Stimulated activated CD4-positive, alpha-beta T cell treated with anti-CD3 and anti-CD28 coated beads, TNF-alpha, amount 100 ng/mL, for 4 hours (primary cell): ENCODE results near the gene CCDC40.
A peak's percentile ranks its signal among the peaks of the same experiment; 100 is the strongest.

ENCODE experiments used
- DNase-seq, 3 experiments: peaks; one replicate each; pipeline ENCODE4 v3.0.0-alpha.2; 2020; ENCODE audit warnings: low read depth in 3 of 3

The CCDC40 gene

DNA sequence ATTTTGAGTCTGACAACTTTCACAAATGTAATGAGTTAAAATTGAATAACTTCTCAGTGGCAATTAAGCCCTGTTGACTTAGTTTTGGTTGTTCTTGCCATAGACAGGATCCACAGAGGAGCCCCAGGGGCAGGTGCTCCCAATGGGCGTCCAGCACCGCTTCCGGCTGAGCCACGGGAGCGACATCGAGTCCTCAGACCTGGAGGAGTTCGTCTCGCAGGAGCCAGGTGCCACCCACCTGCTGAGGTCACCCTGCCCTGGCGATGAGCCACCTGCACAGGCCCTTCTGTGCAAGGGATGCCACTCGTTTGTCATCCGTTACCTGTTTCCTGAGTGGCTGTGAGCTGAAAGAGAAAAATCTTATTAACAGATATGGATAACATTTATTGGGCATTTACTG is 10.7 kb downstream of the CCDC40 start:
- no peak for DNase-seq

DNA sequence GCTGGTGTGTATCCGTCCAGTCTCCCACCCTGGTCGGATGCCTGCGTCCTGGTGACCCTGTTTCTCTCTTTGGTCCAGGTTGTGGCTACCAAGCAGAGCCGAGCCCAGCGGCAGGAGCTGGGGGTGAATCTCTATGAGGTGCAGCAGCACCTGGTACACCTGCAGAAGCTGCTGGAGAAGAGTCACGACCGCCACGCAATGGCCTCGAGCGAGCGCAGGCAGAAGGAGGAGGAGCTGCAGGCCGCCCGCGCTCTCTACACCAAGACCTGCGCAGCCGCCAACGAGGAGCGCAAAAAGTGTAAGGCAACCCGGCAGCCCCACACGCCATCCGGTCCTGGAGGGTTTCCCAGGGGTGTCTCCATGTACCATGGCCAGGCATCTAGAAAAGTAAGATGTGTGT is 13.5 kb downstream of the CCDC40 start:
- DNase-seq: no peak

DNA sequence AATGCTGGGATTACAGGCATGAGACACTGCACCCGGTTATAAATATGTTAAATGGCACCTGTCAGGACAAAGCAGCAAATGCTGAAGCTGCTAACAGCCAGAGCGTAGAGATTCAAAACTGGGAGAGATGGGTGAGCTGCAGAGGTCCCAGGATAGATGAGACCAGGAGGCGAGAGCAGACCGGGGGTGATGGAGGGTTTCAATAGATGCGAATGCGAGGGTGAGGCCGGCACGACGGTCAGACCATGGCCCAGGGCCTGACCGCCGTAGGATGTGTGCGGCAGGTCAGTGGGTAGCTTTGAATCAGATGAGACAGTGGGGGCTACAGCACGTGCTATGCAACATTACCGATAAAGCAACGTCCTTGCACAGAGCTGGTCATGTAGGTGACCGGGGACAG is 14.3 kb downstream of the CCDC40 start:
- DNase-seq: no peak

DNA sequence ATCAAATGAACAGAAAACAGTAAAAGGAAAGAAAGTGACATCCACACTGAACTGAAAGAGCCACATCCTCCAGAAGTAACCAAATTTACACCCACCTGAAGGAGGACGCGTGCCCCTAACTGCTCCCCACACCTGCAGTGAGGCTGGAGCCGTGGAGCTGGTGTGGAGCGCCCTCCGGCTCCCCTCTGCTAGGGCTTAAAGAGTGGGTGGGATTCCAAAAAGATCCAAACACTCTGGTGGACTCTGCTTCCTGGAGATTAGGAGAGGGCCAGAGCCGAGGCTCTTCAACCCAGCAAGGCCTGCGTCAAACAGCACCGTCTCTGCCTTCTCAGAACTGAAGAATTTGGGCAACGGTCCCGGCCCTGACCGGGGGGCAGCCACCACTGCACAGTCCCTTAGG is 15.2 kb downstream of the CCDC40 start:
- no peak for DNase-seq

DNA sequence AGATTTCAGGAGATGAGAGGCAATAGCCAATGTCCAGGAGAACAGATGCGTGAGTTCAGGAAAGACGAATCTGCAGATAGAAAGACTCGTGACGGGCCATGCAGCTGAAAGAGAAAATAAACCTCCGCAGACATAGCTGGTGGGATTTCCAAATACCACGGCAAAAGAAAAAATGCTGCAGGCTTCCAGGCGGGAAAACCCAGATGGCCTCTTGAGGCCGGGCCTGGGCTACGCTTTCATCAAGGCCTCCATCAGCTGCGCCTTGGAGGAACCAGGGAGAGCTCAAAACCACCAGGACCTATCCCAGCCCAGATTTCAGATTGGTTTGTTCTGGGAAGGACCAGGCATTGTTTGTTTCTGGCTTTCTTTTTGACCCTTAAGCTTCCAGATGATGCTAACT is 16.7 kb downstream of the CCDC40 start:
- DNase-seq: no peak

DNA sequence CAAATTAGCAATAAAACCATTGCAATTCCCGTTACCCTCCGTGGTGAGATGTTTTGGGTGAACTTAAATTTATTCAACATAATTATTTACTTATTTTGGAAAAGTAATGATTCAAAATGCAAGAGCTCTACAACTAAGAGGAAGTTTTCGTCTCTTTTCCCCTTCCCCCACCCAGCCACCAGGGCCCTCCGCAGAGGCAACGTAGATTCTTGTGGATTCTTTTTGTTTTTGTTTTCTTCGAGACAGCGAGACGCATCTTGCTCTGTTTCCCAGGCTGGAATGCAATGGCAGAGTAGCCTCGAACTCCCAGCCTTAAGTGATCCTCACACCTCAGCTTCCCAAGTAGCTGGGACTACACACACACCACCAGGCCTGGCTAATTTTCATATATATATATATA is 19.2 kb downstream of the CCDC40 start:
- no peak for DNase-seq

DNA sequence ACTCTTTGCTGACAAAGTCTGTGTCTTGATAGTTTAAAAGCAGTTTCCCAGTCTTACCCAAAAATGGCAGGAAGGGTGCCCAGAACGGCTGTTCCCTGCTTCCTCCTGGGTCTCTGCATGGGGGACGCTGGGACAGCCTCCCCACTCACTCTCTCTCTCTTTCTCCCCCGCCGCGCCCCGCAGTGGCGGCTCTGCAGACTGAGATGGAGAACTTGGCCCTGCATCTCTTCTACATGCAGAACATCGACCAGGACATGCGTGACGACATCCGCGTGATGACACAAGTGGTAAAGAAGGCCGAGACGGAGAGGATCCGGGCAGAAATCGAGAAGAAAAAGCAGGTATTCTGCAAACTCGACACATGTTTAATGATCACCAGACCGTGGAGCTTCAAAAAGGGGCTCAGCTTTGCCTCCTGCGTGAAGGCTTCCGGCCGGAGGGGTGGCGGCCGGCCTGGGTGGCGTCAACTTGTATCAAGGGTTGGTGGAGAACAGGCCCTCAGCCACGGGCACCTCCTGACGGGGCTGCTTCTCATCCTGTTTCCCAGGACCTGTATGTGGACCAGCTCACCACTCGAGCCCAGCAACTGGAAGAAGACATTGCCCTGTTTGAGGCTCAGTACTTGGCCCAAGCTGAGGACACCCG is 22.0 kb downstream of the CCDC40 start:
- DNase-seq: no peak

DNA sequence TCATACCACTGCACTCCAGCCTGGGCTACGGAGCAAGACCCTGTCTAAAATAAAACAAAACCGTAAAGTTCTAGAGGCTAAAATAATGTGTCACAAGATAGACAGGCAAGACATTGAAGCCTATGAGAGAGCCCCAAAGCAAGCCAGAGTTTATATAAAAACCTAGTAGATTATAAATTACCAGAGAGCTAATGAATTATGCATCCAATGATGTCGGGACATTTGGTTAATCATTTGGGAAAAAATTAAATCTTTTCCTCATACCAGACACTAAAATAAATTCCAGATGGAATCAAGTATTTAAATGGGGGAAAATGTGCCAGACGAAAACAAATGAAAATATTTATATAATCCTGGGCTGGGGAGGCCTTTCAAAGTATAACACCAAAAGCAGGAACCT is 24.2 kb downstream of the CCDC40 start:
- no peak for DNase-seq

DNA sequence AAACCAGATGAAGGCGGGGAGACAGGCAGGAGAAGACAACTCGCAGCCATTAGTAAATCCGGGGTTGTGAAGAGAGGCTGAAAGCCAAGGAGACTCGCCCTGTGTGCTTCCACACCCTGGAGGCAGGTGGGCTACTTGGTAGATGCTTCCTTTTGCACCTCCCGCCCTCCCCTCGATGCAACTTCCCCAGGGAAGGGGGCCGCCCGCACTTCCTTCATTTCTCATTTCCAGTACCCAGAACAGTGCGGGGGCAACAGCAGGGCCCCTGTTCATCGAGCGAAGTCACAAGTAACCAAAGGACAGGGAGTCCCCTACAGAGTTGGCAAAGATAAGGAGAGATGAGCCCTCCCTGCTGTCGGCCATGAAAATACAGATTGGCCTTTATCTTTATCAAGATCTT is 25.0 kb downstream of the CCDC40 start:
- DNase-seq: no peak

DNA sequence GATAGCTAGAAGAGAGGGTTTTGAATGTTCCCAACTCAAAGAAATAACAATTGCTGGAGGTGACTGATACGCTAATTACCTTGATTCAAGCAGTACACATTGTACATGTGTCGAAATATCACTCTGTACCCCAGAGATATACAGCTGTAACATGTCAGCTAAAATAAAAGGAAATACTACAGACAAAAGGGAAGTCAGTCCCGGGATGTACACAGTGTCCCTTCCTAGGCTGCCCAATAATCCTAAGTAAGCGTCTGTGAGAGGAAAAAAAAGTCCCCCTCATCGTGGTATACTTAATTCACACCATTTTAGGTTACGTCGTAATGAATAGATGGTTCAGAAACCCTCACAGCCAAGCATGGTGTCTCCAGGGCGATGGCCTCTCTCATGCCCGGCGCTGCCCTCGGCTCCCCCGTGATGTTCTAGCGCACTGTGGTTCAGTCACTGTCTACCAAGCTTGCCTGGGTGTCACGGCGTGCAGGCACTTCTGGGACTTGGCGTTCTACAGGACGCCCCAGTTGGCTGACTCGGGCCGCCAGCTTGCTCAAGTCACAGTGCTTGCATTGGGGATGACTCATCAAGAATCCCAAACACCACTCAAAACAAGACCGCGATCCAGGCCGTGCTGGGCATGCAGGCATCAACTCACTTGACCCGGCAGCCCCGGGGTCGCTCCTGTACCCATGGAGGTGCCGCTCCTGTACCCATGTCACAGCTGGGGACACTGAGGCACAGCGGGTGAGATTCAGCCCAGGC is 27.6 kb downstream of the CCDC40 start:
- DNase-seq: no peak

DNA sequence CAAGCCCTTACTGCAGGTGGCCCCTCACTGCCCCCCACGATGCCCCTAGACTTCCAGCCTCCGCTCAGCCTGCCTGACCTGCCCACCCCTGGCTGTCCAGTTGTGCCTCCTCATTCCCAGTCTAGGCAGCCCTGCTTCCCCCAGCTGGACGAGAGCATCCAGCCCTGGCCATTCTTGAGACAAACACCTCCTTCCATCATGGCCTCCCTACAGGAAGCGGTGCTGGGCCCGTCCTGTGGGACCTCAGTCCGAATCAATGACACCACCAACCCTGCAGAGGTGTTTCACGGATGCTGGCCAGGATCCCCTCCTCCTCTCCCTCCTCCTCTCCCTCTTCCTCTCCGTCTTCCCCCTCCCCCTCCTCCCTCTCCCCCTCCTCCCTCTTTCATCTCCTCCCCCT is 28.3 kb downstream of the CCDC40 start:
- DNase-seq: no peak

DNA sequence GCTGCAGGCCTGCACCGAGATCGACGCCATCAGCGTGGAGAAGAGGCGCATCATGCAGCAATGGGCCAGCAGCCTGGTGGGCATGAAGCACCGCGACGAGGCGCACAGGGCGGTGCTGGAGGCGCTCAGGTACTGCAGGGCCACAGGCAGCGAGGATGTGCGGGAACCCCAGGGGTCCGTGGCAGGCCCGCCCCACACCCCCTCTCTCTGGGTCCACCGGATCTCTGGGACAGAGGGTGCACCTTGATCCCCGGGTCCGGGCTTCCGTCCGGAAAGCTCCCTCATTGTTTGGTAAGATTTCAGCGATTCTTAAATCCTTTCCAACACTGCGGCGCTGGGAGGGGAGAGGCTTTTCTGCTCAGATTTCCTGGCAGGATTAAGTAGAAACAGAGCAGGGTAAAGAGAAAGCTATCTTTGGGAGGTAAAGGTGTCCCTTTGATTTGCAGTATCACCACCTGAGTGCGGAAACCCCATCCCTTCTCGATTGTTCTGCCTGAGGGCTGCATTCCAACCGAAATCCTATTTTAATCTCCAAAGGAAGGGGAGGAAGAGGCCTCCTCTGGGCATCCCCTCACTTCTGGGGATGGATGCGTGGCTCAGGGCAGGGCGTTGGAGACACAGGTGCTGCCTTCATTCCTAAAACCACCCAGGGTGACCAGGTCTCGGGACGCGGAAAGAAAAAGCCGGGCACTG is 29.2 kb downstream of the CCDC40 start:
- no peak for DNase-seq

DNA sequence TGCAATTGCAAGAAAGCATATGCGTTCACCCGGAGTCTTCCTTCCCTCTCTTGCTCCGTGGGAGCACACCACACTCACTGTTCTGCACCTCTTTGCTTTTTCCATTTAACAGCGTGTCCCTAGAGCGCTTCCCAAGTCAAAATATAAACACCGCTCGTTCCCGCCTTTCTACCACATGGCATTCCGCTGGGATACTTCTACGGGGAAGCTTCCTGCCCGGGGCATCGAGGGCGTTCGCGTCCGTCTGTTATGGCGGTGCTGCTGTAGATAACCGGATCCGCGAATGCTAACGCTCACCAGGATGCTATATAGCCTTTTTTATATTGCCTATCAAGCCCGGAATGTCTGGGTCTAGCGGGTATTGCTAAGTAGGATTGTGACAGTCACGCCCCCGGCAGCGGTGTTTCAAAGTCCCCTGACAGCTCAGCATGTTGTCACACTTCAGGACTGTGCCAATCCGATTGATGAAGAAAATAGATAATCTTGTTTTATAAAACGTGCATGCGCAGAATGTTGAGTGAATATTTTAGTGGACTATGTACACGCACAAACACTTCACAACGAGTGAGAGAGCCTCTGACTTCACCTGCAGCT is 31.0 kb downstream of the CCDC40 start:
- DNase-seq: no peak

DNA sequence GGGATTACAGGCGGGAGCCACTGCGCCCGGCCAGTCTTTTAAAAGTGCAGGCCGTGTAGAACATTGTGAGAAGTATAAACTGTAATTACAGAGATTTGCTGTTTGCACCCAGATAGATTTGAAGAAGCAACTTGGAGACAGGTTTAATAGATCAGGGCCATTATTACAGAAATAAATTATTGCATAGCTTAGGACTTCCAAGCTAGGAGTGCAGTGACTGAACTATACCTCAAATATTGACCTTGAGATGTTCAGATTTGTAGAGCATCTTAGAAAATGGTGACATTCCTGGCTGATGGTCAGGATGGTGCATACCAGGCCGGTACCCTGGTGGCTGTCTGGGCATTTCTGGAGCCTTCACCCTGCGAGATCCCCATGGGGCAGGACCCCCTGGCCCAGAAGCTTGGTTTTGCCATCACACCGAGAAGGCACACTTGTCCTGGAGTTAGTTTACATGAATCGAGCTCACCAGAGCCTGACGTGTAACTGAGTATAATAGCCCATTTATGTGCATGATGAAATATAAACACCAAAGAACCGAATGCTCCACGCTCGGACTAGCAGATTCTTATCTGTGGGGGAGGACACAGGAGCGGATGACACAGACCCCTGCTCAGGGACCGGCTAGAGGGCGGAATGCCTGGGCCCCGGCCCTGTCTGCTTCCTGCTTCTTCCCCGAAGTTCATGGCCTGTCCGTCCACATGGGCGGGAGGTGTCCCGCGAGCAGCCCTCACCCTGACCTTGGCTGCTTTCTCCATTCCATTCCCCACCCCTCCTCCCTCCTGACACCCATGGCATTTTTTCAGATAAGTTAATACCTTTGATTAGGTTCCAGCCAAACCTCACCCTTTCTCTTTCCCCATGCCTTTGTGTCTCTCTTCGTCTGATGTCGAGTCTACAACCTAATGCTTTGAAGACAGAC is 32.1 kb downstream of the CCDC40 start:
- no peak for DNase-seq

DNA sequence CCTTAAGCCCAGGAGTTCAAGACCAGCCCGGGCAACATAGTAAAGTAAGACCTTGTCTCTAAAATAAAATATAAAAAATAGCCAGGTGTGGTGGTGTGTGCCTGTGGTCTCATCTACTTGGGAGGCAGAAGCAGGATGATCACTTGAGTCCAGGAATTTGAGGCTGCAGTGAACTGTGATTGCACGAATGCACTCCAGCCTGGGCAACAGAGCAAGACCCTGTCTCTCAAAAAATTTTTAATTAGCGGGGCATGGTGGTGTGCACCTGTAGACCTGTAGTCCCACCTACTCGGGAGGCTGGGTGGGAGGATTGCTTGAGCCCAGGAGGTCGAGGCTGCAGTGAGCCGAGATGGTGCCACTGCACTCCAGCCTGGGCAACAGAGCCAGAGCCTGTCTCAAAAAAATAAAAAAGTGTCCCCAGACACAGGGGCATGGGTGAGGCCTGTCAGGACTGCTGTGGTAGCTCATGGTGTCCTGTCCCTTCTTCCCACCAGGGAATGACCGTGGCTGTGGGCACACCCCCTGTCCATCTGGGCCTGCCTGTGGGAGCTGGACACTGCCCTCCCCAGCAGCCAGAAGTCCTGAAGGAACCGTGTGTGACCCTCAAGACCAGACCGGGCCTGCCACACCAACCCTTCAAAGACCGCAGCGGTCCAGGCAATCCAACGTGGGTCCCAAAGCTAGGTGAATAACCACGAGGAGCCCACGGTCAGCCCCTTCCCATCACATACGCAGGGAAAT is 34.1 kb downstream of the CCDC40 start:
- no peak for DNase-seq

DNA sequence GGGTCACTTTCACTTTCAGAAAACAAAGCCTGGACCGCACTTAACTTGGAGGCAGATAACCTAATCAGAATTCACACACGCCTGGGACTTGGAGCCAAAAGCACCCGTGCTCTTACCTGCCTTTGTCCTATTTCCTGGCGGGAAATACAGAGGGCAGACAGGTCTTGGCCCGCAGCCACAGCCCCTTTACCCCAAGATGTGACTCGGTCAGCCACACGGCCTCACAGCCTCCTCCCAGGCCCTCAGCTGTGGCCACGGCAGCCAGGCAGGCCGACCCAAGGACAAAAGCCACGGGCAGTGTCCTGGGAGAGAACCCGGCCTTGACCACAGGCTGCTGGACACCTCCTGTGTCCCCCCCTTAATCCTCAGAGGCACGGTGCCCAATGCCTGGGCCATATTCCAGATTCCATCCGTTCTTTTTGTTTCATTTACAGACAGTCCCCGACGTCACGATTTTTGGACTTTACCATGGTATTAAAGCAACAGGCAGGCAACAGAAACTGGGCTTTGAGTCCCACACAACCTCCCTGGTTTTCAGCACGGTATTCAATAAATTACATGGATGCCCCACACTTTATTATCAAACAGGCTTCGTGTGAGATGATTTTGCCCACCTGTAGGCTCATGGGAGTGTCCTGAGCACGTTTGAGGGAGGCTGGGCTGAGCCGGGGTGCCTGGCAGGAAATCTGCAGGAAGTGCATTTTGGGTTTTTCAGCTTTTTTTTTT is 34.8 kb downstream of the CCDC40 start:
- DNase-seq: no peak

DNA sequence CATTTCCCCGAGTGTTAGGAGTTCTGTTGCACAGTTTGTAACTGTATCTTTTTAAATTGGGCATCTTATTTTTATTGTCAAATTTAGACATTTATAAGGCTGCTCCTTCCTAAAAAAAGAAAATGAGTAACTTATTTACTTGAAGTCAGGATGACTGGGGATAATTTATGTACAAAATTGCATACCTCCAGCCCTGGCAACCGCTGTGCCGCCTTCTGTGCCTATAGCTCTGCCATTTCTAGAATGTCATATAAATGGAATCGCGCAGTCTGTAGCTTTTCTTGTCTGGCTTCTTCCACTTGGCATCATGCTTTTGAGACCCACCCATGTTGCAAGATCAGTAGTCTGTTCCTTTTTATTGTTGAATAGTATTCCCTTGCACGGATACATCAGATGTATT is 36.0 kb downstream of the CCDC40 start:
- DNase-seq: no peak

DNA sequence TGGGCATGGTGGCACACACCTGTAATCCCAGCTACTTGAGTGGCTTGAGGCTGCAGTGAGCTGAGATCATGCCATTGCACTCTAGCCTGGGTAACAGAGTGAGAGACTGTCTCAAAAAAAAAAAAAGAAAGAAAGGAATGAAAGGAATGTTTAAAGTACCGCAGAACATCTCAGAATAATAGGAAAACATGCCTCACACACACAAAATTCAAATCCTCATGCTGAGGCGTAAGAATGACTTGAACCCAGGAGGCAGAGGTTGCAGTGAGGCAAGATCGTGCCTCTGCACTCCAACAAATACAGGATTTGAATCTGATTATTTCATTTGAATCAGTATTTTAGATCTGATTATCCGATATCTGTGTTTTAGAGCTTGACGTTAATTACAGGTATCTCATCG is 43.6 kb downstream of the CCDC40 start:
- DNase-seq: no peak

DNA sequence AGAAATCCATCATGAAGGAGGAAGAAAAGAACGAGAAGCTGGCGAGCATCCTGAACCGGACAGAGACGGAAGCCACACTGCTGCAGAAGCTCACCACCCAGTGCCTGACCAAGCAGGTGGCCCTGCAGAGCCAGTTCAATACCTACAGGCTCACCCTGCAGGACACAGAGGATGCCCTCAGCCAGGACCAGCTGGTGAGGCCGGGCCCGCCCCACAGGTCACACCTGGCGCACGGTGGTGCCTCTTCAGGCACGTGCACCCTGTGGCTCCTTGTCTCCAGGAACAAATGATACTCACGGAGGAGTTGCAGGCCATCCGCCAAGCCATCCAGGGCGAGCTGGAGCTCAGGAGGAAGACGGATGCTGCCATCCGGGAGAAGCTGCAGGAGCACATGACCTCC is 45.2 kb downstream of the CCDC40 start:
- DNase-seq: no peak

DNA sequence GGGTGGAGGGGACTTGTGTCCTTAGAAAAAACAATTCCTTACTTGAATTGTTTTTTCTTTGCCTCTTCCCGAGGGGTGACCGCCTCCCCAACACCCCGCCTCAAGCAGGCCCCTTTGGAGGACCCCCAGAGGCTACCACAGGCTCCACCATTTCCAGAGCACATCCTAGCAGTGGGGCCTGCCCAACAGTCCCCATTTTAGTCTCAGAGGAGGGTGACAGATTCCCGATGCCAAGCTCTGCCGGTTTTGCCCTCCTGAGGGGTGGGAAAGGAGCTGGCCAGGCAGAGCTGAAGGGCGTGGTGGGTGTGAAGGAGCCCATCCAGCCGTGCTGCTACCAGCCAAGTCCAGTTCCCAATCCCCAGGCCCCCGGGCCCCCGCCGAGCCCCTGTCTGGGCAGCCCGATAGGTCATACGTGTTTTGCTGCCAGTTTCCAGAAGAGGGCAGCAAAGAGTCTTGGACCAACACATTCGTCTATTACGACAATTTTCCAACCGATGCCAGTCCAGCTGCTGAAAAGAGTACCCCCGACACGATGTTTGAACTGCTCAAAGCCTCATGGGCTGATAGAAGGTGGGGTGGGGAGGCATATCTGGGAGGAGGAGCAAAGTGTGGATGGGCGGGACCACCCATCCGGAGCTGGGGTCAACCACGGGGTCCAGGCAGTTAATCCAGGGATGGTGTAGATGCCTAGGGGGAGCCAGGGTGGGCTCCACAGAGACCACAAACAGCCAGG is 46.1 kb downstream of the CCDC40 start:
- DNase-seq: peak in 2 of 3 experiments; percentile 34 to 38
